GM18507 (cell line): ENCODE measurements around the gene HLCS.

Source experiments
- DNase-seq: peaks from one replicate; pipeline ENCODE4 v3.0.0; 2011; ENCODE audit warnings: low read depth; ENCODE audit not compliant: insufficient read length; ENCODE audit errors: extremely low spot score
- FAIRE-seq: peaks from 2 replicates; lab custom pipeline; 2011; peaks lifted over from hg19 to GRCh38; lab: Jason Lieb, UNC

Gene HLCS

DNA sequence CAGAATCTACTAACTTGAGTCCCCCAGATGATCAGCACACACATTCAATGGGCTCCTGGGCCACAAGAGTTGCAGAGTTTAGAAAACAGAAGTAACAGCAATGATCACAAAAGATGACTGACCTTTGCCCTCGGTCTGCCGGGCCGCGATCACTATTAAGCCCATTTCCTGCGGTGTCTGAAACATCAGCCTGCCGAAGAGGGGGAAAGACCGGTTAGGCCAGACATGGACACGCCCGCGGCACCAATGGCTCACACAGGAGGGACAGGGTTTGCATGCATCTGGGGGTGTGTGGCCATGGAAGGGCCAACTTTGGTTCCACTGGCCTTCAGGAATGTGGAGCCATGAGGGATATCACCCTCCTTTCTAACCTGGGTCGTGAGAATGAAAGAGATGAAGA is 199.4 kb downstream of the HLCS start:
- FAIRE-seq = no peak
- no peak for DNase-seq

DNA sequence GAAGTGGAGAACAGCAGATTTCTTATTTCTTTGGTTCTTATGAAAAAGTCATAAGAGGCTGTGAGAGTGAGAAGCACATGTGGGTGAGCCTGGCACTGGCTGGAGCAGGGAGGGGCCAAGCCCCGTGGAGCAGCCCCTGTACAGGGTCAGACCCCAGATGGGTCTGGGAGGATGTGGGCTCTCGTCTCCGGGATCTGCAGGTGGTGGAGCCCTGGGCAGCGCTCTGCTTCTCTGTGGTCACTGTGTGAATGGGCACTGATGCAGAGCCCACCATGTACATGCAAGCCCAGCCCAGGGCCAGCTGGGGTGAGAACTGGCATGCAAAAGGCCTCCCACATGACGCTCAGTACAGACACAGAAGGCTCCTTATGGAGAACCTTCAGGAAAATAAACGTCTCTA is 200.0 kb downstream of the HLCS start:
- FAIRE-seq = no peak
- DNase-seq = no peak

DNA sequence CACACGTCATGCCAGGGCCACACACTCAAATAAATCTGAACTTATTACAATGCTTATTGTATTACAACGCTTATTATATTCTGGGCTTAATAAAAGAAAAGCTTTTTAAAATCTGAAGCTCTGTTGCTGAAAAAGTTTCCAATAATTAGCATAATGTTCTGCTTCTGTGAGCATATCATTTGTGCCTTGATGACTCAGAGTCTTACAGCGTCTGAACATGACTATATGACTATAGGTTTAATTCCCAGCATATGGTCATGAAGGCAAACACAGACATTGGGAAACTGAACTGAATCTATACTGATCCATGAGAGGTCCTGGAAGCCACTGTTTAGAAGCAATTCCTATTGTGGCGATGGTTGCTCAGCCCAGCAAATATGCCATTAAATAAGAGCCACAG is 201.2 kb downstream of the HLCS start:
- FAIRE-seq = no peak
- no peak for DNase-seq

DNA sequence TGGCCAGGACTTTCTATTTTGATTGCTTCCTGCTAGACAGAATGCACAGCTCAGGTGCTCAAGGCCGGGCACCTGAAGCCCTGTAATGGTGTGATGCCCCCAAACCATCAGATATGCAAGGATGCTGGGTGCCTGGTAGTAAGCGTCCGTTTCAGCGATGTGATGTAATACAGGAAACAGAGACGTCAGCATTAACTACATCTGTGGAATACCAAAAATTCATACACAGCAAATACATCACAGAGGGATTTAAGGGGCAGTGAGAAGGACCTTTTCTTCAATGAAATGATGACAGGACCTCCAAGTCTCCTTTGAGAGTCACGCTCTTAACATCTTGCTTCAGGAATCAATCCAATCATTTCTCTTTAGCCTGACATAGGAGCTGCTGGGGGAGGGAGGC is 203.2 kb downstream of the HLCS start:
- DNase-seq = no peak
- FAIRE-seq = no peak

DNA sequence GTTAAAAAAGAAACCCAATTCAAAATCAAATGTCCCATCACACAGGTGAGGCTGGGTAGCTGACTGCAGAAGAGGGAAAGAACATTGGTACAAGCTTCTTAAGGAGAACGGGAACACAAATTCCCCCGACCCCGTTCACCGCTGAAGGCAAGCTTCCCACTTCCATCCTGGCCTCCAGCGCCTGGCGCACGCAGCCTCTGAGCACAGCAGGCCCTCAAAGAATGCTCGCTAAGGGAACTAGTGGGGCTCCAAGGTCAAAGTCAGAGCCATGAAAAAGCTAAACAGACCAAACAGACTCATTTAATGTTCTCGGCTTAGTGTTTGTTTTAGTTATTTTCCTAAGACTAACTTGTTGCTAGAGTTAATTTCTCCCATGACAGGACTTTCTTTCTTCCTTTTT is 203.8 kb downstream of the HLCS start:
- FAIRE-seq = no peak
- DNase-seq = no peak

DNA sequence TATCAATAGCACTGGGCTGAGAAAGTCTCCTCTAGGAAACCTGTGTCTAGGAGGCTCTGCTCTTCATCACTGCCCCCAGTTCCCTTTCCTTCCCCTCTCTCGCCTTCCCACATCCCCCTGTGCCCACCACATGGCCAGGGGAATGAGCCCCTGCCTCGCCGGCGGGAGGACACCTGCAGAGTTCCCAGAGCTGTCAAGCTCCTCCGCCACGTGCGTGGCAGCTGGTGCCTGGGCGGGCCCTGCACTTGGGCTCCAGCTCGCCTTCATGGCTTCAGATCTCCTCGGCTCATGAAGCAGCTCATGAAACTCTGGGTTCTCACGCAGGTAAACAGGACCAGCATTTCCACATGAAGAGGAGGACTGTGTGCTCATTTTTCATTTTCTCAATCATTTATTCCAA is 204.8 kb downstream of the HLCS start:
- no peak for FAIRE-seq
- no peak for DNase-seq

DNA sequence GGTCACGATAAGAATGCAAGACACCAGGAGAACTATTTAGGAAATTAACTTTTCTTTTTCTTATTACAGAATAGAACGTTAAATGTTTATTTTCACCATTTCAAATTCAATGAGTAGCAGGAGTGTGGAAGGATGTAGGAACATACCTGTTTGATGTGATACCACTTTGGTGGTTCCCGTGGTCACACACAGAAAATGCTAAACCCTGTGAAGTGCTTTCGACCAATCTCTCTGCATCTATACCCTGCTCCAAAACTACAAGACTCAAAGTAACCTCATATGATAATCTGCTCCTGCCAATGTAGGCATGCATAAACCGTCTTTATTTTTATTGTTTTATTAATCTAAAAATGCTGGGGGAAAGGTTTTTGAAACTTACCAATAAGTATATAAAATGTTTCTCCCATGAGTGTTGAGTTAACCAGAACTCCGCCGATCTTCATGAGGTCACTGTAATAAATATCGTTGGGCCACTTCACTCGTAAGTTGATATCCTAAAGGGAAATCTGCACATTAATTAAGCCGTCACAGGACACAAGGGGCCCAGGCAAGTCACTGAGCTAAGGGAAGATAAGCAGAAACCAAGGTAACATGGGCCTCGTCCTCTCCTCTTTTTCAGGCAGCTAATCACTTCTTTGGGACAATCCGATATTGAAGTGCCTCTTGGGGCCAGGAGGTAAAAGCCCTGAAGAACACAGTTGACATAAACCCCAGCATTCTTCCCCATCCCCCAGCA is 207.0 kb downstream of the HLCS start:
- FAIRE-seq (no peak), DNase-seq (no peak)

DNA sequence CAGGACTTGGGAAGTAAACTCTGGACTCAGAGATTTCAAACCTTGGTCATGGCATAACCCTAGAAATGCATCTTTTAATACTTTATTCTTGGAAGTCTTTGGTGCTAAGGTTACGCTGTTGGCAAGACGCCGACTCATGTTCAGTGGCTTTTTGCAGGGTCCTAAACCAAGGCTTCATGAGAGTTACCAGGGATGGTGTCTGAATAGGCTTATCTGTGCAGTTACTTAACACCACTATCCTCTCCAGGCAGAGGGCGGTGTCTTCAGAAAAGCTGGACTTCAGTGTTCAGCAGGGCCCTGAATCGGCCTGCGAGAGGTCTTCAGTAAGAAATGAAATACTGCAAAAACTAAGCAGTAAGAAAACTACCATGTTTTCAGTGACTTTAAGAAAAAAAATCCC is 209.3 kb downstream of the HLCS start:
- DNase-seq (no peak), FAIRE-seq (no peak)

DNA sequence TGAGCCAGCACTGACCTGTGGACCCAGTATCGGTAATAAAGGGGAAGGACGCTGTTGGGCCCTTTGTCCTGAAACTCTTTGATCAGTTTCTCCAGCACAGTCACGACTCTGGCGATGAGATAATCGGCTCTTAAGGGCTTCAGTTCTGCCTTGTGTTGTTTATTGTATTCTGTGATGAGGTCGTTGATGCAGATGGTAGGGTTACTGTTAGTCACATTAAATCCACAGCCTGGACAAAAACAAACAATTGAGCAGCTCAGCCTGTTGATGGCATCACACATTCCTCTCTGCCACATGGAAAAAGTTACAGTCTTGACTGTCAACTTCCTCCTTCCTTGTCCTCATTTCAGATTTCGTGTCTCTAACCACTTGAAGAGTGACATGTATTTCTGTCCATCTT is 209.9 kb downstream of the HLCS start:
- no peak for DNase-seq

DNA sequence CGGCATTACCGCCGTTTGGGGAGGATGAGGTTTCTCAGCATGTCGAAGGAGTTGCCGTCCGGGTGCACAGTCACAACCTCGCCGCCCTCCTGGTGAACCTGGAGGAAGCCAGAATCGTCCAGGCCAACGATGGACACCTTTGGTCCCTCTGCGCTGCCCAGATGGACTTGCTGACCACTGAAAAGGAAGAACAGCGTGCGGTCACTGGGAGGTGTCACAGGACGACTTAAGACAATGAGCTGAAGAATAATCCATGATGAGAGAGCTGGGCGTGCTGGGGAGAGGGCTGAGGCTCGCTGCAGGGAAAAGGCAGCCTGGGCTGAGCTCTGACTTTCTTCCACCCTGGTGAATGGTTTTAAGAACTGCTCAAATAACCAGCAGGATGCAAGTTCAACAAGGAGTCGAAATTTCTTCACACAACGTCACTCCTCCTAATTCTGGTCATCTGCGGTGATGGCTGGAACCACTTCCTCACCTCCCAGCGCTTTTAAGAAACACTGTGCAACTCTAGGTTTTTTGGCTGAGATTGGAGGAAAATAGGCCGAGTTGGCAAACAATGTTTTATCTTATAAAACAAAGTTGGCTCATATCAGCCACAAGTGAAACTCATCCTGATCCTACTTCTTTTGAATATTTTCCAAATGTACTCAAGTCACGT is 212.1 kb downstream of the HLCS start:
- no peak for FAIRE-seq
- DNase-seq = no peak

More for the DNA sequence above, 209.9 kb downstream of the HLCS start:
- FAIRE-seq = no peak

DNA sequence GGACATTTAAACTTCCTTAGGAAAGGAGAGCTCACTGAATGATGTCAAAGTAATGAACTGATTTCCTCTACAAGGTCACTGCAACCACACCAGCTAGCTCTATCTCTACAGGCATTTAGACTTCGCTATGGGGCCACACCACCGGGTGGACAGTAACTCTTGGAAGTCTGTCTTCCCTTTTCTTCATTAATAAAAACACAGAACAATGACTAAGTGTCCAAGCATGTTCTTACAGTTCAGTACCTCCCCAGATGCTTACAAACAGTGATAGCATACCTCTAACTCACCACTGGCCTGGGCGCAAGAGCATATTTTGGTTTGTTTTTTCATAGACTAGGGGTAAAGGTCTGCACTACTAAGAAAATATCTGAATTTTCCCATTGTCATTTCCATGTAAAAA is 212.9 kb downstream of the HLCS start:
- DNase-seq = no peak
- no peak for FAIRE-seq

DNA sequence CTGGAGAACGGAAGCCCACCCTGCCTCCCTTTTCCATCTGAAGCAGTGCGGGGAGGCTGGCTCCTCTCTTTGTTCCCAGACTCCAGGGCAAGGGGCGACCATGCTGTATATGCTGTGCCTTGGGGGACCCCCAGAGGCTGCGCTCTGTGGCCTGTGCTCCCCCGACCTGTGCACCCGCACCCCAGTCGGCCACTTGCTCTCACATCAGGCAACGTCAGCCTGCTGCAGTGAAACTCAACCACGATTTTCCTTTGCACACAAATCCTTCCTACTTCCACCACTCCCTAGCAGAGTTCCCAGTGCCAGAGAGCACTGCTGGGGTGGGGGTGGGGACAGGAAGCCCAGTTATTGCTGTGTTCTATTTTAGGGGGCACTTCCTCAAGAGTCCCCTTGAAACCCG is 215.1 kb downstream of the HLCS start:
- DNase-seq (no peak), FAIRE-seq (no peak)

DNA sequence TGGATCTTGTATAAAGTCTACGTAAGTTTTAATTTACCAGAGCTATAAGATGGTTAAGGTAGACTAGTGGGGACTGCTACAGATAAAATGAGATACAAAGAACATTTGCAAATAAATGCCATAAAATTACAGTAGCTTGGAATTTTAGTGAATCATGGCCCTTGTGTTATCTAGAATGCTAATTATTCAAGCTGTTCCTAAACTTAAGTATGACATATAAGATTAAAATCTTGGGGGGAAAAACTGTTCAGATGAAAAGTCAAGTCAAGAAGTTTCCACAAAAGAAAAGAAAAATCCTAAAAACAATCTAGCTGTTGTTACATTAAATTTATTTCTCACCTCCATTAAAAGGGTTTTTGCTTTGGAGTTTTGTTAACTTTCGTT is 215.9 kb downstream of the HLCS start:
- no peak for DNase-seq
- no peak for FAIRE-seq

DNA sequence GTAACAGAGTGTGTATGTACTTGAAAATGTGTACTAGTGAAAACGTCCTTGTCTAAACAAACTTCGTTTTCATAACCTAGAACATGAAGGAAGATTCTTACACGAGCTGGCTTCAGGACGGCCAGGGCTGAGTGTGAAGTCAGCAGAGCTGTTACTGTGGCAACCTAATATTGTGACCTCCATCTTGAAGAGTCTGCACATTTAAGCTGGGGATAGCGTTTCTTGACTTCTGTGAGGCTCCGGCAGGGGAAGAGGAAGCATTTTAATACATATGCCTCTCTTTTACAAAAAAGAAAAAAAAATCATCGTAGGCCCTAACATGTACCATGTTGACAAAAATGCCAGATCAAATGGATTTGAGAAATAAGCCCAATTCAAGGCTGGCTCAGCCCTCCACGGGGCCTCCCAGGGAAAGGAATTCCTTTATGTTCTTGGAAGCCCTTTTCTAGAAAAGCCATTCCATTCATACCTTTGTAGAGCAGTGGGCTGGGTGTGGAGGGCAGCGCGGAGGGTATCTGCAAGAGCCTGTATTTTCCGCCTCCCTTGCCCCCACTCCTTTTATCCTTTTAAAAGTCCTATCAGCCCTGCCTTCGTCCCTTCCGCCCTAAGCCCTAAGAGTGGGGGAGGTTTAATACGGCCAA is 216.4 kb downstream of the HLCS start:
- FAIRE-seq = no peak

DNA sequence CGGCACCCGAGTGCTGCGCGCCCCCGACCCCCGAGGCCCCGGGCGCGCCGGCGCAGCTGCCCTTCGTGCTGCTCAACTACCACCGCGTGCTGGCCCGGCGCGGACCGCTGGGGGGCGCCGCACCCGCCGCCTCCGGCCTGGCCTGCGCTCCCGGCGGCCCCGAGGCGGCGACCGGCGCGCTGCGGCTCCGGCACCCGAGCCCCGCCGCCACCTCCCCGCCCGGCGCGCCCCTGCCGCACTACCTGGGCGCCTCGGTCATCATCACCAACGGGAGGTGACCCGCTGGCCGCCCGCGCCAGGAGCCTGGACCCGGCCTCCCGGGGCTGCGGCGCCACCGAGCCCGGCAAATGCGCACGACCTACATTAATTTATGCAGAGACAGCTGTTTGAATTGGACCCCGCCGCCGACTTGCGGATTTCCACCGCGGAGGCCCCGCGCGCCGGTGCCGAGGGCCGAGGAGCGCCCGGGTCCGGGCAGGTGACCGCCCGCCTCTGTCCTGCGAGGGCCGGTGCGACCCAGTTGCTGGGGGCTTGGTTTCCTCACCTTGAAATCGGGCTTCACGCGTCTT is 218.6 kb downstream of the HLCS start:
- FAIRE-seq (no peak), DNase-seq (no peak)

More for the DNA sequence above, 216.4 kb downstream of the HLCS start:
- no peak for DNase-seq

DNA sequence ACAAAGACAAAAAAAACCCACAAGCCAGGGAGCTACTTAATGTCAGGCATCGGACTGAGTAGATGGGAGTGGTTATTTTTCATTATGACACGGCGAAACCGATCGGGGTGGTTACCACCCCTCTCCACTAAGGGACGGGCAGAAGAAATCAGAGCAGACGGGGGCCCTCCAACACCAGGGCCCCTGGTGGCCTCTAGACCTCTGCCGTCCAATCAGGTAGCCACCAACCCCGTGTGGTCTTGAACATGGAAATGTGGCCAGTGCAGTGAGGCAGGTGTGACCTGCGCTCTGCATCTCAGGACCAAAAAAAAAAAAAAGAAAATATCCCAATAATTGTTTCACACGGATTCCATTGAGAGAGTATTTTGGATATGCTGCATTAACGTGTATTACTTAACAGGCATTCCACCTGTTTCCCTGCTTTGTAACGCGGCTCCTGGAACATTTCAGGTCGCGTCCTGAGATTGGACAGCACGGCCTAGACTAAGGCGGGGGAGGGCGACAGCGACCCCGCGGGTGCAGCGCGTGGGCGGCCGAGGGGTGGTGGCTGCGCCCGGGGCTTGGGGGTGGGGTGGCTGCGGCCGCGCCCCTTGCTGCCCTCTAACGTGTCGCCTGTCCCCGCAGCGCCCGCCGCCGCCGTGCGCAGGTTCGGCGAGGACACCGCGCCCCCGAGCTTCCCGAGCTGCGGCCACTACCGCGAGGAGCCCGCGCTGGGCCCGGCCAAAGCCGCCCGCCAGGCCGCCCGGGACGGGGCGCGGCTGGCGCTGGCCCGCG is 219.2 kb downstream of the HLCS start:
- no peak for FAIRE-seq
- DNase-seq = no peak

DNA sequence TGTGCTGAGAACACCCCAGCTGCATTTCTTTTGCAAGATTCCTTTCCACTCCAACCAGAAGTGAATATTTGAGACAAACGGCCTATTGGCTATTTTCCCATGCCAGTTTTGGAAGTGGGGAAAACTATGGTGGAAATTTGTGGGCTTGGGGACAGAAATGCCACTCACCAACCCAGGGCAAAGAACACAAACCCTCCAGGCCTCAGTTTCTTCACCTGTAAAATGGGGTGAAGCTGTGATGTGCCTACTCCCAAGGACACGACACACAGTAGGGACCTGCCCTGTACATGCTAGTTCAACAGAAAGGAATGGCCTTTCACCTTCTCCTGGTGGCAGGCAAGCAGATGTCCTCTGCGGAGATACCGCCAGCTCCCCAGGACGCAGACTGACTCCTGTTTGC is 221.0 kb downstream of the HLCS start:
- DNase-seq = no peak
- no peak for FAIRE-seq

DNA sequence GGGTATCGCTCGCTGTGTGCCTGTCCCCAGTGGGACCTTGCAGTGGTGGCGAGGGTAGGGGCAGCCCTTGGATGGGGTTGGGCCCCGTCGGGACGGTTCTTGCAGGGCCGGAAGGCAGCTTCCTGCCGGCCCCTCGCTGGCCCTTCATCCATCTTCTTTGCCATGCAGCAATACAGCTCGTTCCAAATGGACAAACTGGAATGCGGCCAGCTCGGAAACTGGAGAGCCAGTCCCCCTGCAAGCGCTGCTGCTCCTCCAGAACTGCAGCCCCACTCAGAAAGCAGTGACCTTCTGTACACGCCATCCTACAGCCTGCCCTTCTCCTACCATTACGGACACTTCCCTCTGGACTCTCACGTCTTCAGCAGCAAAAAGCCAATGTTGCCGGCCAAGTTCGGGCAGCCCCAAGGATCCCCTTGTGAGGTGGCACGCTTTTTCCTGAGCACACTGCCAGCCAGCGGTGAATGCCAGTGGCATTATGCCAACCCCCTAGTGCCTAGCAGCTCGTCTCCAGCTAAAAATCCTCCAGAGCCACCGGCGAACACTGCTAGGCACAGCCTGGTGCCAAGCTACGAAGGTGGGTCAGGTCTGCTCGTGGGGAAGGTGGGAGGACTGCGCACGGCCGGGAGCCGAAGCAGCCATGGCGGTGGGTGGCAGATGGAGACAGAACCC is 221.8 kb downstream of the HLCS start:
- DNase-seq (no peak), FAIRE-seq (no peak)

DNA sequence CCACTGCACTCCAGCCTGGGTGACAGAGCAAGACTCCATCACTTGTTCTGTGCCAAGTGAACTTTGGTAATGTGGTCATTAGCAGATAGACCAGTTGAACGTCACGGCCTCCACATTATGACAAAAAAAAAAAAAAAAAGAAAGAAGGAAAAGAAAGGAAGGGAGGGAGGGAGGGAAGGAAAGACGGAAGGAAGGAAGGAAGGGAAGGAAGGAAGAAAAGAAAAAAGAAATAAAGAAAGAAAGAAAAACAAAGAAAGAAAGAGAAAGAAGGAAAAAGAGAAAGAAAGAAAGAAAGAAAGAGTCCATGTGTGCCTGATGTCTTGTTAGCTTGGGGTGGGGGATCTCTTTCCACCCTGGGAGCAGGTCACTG is 222.3 kb downstream of the HLCS start:
- DNase-seq (no peak), FAIRE-seq (no peak)

DNA sequence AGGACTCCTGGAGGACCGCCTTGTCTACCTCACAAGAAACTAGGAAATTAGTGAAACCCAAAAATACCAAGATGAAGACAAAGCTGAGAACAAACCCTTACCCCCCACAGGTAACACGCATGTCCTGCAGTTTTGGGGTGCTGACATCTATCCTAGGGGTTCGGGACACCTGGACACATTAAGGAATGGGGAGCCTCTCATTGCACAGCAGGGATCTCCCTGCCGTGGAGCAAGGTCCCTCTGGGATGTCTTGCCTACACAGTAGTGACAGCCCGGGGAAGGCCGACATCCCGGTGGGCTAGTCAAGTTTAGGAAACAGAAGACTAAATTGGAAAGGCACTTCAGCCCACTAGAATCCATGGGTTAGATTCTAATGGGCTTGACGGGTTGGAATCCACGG is 223.0 kb downstream of the HLCS start:
- no peak for FAIRE-seq
- DNase-seq = no peak
